Ovary (tissue), 3 donors: ENCODE results near the gene PLXNA2.

Source experiments
- CTCF ChIP-seq, 3 donors: fragments of 450-650 bp in 2 of 3; fragments of 200-600 bp in 1 of 3; IDR thresholded peaks; one replicate each; pipeline versions ENCODE4 v1.5.1 to v1.8.0; 2016 to 2022; ENCODE audit warnings: antibody characterized with exemption in 3 of 3, mild to moderate bottlenecking in 1 of 3
- EP300 ChIP-seq: sonication (generic); formaldehyde crosslinking; IDR thresholded peaks from one replicate; pipeline ENCODE4 v1.6.1; 2017; ENCODE audit warnings: antibody characterized with exemption
- POLR2A ChIP-seq: fragments of 450-650 bp; IDR thresholded peaks from one replicate; pipeline ENCODE4 v1.6.1; 2017; ENCODE audit warnings: antibody characterized with exemption, mild to moderate bottlenecking, moderate library complexity
- donor health status: DM: no; HTN: no; CAD: no.

- TF ChIP-seq CTCF (IDR thresholded peaks at IDR 0.05) (no peak), EP300 (no peak), POLR2A (no peak)
Measured at GRCh38 chr1:208101661-208102431, 142.3 kb downstream of the PLXNA2 start.
